HG03045 (cell line): ENCODE measurements around the gene COL6A2.
"Not testable (repeated sequence)": the region's sequence is repeated elsewhere in the genome, so short reads cannot be mapped to it uniquely, and the experiment has no call there.

Experiments used
- ATAC-seq: cut with Tn5 transposase; IDR thresholded peaks from one replicate; pipeline ENCODE4 v1.9.1; 2021; ENCODE audit warnings: mild to moderate bottlenecking, moderate library complexity; ENCODE audit not compliant: unreplicated experiment

Gene COL6A2

DNA sequence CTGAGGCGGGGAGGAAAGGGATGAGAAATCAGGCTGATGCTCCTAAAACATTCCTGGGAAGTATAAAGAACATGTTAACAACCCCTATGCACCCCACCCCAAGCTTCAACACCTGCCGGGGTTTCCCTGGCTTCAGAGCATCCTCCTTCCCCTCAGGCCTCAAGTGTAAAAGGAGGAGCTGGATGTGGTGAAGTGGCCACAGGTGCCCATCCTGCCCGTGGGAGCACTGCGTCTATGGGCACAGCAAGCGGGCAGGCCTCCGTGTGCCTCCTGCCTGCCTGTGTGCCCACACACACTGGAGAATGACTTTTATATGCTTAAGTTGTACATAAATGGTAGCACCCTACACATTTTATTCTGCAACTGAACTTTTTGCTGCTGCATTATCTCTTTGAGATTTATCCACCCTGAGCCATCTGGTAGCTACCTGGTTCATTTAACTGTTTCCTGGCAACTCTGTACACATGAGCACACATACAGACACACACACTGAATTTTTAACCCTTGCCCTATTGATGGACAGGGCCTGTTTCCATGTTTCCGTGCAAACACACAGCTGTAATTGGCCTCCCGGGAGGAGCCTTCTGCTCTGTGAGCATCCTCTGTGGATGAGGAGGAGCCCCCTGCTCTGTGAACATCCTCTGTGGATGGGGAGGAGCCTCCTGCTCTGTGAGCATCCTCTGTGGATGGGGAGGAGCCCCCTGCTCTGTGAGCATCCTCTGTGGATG is 70.9 kb downstream of the COL6A2 start:
- ATAC-seq = no peak

DNA sequence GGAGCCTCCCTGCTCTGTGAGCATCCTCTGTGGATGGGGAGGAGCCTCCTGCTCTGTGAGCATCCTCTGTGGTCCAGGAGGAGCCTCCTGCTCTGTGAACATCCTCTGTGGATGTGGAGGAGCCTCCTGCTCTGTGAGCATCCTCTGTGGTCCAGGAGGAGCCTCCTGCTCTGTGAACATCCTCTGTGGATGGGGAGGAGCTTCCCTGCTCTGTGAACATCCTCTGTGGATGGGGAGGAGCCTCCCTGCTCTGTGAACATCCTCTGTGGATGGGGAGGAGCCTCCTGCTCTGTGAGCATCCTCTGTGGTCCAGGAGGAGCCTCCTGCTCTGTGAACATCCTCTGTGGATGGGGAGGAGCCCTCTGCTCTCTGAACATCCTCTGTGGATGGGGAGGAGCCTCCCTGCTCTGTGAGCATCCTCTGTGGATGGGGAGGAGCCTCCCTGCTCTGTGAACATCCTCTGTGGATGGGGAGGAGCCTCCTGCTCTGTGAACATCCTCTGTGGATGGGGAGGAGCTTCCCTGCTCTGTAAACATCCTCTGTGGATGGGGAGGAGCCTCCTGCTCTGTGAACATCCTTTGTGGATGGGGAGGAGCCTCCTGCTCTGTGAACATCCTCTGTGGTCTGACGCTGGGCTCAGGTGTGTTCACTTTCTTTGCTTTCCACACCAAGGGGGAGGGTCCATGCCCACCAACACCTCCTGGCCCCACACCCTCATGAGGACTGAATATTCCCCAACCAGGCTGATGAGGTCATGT is 72.7 kb downstream of the COL6A2 start:
- ATAC-seq = not testable (repeated sequence)

DNA sequence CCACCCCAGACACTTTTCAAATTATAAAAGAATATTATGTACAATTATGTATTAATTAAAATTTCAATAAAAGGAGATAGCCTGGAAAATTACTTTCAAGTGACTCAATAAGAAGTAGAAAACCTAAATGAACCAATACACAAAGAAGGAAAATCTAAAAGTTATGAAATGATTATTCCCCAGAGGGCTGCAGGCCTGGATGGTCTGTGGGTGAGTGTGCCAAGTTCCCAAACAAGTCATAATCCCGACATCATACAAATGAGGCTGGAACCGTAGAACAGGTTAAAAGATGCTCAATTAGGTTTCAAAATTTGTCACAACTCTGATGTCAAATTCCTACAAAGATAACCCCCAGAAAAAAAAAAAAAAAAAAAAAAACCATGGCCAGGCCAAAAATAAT is 73.7 kb downstream of the COL6A2 start:
- no peak for ATAC-seq

DNA sequence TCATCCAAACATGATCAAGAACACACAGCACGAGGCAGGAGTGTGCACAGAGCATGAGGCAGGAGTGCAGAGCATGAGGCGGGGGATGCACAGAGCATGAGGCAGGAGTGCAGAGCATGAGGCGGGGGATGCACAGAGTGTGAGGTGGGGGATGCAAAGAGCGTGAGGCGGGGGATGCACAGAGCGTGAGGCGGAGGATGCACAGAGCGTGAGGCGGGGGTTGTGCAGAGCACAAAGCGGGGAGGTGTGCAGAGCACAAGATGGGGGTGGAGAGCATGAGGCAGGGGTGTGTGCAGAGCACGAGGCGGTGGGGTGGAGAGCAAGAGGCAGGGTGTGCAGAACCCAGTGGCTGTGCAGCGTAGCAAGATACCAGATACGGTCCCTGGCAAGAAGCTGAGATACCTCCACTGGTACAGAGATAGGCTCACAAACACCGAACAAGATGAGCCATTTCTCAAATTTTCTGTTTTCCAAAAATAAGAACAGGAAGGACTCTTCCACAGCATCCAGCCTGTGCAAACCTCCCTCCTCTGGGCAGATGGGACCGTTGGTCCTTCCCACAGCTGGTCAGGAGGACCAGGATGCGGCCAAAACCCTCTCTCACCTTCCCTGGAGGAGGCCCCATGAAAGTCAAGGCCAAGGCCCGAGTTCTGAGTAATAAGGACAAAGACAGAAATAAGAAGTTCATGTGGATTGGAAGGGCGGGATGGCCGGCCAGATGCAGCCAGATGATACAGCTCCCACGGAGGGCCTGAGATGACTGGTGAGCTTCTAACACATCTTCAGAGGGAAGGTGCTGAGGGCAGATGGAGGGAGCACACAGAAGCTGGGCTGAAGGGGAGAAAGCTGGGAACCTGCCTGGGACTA is 74.3 kb downstream of the COL6A2 start:
- no peak for ATAC-seq

DNA sequence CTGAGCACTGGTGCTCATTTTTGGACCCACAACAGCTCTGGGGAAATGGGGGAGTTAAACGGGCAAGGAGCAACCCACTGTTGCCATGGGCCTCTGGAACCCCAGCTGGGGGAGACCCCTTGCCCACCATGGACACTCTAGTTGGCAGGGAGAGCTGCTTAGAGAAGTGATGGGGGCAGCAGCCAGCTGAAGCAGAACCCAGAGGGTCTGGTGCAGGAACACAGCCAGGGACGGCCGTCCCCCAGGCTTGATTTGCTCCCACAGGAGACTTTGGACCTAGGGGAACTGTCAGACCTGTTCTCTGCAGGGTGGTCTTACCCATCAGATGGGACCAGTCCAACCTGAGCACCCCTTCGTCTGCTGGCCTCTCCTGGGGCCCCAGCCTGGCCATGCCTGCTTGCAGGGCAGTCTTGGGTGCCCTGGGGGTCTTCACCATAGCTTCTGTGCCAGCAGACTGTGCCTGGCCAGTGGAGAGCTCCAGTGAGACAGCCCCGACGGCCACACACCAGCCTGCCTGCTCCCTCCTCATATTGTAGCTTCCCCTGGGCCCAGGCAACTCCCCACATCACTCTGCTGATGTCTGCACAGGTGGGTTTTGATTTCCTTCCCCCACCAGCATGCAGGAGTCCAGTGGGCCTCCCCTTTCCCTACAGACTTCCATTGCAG is 75.1 kb downstream of the COL6A2 start:
- ATAC-seq = no peak

DNA sequence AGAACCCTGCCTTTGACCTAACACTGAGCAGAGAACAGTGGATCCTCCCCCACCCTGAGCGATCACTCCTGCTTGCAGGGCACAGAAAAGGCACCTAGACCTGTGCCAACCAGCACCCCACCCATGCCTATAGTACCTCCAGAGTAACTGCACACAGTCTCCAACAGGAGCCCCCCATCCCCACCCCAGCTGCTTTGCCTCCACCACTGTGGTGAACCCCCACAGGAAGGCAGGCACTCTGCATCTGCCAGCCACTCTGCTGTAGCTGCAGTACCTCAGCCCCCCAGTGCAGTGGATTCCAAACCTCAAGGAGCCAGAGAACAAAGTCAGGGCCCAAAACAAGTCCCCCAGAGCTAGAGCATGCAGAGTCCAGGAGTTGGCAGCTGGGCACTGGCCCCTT is 75.7 kb downstream of the COL6A2 start:
- ATAC-seq = no peak

DNA sequence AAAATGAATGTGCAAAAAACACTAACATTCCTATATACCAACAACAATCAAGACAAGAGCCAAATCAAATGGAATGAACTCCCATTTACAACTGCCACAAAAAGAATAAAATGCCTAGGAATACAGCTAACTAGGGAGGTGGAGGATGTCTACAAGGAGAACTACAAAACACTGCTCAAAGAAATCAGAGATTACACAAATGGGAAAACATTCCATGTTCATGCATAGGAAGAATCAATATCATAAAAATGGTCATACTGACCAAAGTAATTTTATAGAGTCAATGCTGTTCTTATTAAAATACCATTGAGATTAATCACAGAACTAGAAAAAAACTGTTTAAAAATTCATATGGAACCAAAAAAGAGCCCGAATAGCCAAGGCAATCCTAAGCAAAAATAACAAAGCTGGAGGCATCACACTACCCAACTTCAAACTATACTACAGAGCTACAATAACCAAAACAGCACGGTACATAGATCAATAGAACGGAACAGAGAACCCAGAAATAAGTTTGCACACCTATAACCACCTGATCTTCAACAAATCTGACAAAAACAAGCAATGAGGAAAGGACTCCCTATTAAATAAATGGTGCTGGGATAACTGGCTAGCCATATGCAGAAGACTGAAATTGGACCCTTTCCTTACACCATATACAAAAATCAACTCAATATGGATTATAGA is 78.7 kb downstream of the COL6A2 start:
- ATAC-seq = not testable (repeated sequence)

DNA sequence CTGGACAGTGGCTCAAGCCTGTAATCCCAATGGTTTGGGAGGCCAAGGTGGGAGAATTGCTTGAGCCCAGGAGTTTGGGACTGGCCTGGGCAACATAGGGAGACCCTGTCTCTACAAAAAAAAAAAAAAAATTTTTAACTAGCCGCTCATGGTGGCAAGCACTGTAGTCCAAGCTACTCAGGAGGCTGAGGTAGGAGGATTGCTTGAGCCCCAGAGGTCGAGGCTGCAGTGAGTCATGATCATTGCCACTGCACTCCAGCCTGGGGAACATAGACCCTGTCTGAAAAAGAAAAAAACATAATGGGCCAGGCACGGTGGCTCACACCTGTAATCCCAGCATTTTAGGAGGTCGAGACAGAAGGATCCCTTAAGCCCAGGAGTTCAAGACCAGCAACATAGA is 81.0 kb downstream of the COL6A2 start:
- no peak for ATAC-seq
